ENCODE data around the gene CD2BP2.
A peak's percentile ranks its signal among the peaks of the same experiment; 100 is the strongest.
"Not testable (repeated sequence)": the region's sequence is repeated elsewhere in the genome, so short reads cannot be mapped to it uniquely, and the experiment has no call there.

Gene CD2BP2

DNA sequence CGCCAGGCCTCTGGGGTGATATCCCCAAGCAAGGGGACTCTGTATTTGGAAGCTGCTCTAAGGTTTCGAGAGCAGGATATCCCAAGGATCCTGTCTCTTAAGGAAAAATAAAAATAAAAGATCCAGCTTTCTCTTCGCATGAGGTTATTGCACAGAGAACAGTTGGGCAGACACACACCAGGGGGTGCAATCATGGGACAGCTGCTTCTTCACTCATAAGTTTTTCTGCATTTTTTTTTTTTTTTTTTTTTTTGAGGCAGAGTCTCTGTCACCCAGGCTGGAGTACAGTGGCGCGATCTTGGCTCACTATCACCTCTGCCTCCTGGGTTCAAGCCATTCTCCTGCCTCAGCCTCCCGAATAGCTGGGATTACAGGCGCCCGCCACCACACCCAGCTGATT lies 13.1 kb downstream of the CD2BP2 start:
- not testable (repeated sequence) for DNase-seq

DNA sequence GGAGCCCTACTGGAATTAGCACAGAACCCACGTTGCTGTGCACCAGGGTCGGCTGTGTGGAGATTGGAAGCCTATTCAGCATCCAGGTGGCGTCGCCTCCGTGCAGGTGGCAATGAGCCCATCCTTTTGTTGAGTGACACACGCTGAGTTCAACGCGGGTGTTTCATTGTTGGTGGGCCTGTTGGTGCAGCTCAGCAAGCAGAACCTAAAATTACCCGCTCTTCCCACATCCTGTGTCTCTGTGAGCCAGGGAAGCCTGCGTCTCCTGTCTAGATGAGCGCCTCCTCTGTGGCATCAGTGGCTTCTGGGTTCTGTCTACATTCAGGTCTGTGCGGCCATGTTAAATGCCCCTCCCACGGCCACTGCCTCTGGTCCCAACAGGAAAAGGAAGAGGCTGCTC lies 14.5 kb downstream of the CD2BP2 start:
- DNase-seq, result no peak

DNA sequence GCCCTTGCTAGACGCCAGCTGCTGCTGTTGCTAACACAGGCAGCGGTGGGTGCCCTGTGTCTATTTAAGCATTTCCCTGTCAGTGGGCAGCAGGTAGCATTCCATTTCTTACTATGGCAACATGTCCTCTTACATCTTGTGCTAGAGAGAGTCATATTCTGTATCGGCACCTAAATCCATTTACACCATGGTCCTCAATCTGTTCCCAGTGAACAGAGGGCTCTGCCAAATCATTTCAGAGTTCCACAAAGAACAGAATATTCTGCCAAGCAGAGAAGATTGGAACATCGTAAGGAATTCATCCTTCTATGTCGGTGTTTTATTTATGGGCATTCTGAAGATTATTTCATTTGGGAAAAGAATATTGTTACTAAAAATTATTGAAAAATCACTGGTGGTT lies 16.4 kb downstream of the CD2BP2 start:
- not testable (repeated sequence) for DNase-seq

DNA sequence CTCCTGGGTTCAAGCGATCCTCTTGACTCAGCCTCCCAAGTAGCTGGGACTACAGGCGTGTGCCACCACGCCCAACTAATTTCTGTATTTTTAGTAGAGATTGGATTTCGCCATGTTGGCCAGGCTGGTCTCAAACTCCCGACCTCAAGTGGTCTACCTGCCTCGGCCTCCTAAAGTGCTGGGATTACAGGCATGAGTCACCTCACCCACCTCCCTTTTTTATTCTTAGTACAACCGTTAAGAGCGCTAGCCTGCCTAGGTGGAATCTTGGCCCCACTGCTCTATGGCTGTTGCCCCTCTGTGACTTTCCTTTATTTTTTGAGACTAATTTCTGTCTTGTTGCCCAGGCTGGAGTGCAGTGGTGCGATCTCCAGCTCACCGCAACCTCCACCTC lies 17.1 kb downstream of the CD2BP2 start:
- DNase-seq, result not testable (repeated sequence)

DNA sequence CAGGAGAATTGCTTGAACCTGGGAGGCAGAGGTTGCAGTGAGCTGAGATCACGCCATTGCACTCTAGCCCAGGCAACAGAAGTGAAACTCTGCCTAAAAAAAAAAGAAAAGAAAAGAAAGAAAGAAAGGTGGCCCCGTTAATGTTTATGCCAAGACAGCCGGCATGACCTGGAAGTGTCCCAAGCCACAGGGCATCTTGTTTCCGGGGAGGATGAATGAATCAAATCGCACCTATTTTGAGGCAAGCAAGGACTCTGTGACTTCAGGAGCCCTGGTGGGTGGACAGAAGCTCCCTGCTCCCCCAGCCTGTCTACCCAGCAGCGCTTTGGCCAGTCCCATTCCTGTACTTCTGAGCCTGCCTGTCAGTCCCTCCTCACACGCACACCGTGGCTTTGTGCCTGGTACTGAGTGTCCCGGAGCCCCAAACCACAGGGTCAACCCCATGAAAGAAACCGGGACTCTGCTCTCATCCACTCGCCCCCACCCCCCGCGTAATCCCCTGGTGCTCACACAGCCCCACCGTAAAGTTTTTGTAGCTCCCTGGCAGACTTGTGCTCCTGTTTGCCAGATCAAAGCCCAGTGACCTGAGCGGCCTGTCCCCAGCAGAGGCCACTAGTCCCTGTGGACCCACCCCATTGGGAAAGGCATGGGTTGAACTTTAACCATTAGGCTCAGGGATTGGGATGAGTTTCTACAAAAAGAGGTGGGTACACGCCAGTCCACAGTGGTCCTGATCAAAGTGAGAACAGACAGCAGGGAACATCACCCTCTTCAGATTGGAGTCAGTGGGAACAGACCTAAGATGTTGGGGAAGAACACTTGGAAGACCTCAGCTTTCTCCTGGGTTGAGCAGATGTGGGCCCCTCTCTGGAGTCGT lies 19.3 kb downstream of the CD2BP2 start:
- DNase-seq, result no peak

DNA sequence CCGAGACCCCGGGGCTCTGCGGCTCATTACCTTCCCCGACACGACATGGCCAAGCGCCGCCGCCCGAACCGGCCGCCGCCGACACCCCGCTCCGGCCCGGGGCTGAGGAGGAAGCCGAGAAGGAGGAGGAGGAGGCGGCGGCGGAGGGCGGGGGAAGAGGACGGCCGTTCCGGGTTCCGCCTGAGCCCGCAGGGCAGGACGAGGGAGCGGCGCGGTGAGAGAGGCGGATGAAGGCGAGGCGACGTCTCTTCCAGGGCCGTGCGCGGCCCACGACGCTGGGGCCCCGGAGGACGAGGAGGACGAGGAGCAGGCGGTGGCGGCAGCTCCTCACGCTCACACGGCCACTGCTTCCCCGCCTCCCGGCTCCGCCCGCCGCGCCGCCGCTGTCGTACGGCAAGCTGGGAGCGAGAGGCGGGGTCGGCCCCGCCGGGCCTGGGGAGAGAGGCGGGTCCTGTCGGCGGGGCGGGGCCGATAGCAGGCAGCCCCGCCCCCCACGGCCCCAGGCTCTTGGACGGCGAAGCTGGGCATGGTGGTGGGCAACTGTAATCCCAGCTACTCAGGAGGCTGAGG lies 20.0 kb downstream of the CD2BP2 start:
- DNase-seq, result peak; percentile 77

DNA sequence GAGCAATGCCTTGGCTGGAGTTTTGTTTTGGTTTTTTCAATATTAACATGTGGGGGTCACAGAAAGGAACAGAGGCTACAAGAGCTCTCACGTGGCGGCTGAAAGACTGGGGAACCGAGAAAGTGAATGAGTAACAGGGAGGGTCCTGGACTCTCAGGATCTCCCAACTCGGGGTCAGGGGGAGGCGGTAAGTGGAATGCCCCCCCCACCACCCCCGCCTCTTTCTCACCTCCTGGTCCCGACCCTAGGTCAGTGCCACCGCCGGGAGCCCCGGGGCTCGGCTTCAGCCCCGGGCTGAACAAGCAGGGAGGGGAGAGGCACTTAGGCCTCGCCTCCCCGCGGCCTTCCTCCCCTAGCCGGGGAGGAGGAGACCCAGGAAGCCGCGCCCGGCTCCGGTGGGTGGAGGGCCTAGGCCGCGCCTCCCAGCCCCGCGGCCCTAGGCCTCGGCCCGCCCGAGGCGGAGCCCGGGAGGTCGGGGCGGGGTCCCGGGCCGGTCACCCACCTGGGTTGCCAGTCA lies 20.6 kb downstream of the CD2BP2 start:
- DNase-seq, result peak; percentile 80

DNA sequence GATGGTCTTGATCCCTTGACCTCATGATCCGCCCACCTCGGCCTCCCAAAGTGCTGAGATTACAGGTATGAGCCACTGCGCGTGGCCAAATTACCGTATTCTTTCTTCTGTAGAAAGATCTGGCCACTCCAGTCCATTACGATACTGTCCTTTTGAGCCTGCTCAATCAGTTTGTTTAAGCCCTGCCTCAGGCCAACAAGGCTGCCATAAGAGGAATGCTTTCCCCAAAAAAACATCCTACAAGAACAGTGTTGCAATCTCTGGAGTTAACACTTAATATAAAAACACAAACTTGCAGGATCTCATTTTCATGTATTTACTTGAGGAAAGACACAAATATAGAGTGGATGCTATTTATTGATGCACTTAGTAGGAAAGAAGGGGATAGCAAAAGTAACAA lies 30.9 kb downstream of the CD2BP2 start:
- DNase-seq, result not testable (repeated sequence)

DNA sequence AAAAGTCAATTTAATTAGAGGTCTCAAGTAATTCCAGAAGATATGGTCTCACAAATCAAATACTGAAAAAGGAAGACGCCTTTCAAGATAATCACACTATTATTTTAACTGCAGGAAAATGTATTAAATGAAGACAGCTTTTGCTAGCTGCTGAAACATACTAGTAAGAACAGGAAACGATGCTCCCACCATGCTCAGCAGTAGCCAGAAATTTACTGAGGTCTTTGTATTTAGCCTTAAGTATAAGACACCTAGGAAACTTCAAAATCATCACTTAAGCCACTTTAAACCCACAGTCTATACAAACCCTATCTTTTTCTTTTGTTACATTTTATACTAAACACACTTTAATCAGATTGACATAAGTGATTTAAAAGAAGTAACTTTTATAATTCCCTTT lies 36.5 kb downstream of the CD2BP2 start:
- not testable (repeated sequence) for DNase-seq

DNA sequence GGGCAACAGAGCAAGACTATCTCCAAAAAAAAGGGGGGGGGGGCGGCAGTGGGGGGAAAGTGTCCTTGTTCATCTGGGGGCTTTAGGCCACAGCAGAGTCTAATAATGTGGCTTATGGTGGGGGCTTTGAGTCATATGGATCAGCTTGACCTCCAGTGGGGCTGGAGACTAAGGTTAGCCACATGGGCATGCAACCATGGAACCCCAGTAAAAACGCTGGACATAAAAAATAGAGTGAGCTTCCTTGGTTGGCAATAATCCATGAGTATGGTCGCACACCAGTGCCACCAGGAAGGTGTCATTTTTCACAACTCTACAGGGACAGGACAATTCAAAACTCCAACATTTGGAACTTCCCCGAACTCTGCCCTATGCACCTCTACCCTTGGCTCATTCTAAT lies 44.2 kb downstream of the CD2BP2 start:
- DNase-seq, result not testable (repeated sequence)

DNA sequence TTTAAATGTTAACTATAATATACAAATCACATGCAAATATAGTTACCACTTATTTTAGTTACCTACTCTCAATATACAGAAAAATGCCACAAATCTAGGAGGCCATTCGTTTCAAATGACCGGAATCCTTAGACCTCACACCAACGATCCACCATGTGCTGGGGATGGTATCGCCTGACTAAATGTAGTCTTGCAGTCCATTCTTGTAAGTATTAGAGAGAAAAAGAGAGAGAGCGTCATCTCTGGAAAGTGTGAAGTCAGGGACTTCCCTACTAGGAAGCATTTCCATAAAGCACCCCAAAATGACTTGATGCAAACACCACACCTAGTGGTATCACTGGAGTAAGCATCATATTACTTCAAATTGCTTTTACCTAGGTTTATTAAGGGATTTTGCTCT lies 45.9 kb downstream of the CD2BP2 start:
- not testable (repeated sequence) for DNase-seq
